Measurements from ENCODE around the gene ATXN7L2. TPM values are rescaled to one million over a fixed set of nuclear protein-coding genes. Genes with fewer than 3 reads are reported as not detected.

ATXN7L2 gene
- total and polyA plus RNA-seq, 4 donors = 0.61 to 1.7 (median 1.3) TPM

- no peaks in the 10 kb centered on the region for H3K36me3 ChIP-seq (ENCODE audit: control insufficient read depth in 4 of 4, insufficient read depth in 3 of 4, low read depth in 1 of 4, low read length in 3 of 4)
- TF ChIP-seq RAD21 (IDR thresholded peaks at IDR 0.05) = no peak
- no peak for TF ChIP-seq MAX (IDR thresholded peaks at IDR 0.05)
- TF ChIP-seq NR2F2 (IDR thresholded peaks at IDR 0.05) = no peak
- TF ChIP-seq GABPA (IDR thresholded peaks at IDR 0.05 in 1 of 2, conservative IDR thresholded peaks at IDR 0.05 in 1 of 2) = no peak
- TF ChIP-seq ATF3 (IDR thresholded peaks at IDR 0.05) = no peak
- no peak for TF ChIP-seq REST (IDR thresholded peaks at IDR 0.05)
- TF ChIP-seq RXRA (IDR thresholded peaks at IDR 0.05) = no peak
- no peak for TF ChIP-seq TAF1 (conservative IDR thresholded peaks at IDR 0.05)
- TF ChIP-seq SP1 (IDR thresholded peaks at IDR 0.05) = no peak
- no peak for TF ChIP-seq FOXA2 (IDR thresholded peaks at IDR 0.05)
- TF ChIP-seq YY1 (IDR thresholded peaks at IDR 0.05) = no peak
- TF ChIP-seq HNF4G (IDR thresholded peaks at IDR 0.05) = no peak
- no peak for TF ChIP-seq JUND (IDR thresholded peaks at IDR 0.05)
- no peak for TF ChIP-seq EGR1 (IDR thresholded peaks at IDR 0.05; ENCODE audit: low read depth in 2 of 2)
- TF ChIP-seq HNF4A (conservative IDR thresholded peaks at IDR 0.05) = no peak
- no peak for TF ChIP-seq FOXA1 (IDR thresholded peaks at IDR 0.05)
- TF ChIP-seq ZBTB33 (IDR thresholded peaks at IDR 0.05) = no peak
- TF ChIP-seq CTCF (IDR thresholded peaks at IDR 0.05; ENCODE audit: low read depth, low read length, missing input control) = no peak
- H3K27ac ChIP-seq (ENCODE audit: low read depth in 1 of 2, low read length in 2 of 2) = no peak overlapping the region
- H3K4me1 ChIP-seq (ENCODE audit: control insufficient read depth in 4 of 4, insufficient read depth in 4 of 4, low read length in 3 of 4) = no peaks in the 10 kb centered on the region
- no peak for DNase-seq (ENCODE audit: low spot score)
- WGBS = 78% methylated on average over 1 of the region's 1 CpG
- no peak overlapping the region for H3K4me3 ChIP-seq (ENCODE audit: low read depth in 1 of 3, low read length in 3 of 3)
- no peaks in the 10 kb centered on the region for H3K27me3 ChIP-seq (ENCODE audit: control insufficient read depth in 4 of 4, insufficient read depth in 4 of 4, low read length in 3 of 4)
- no peak overlapping the region for H3K9ac ChIP-seq (ENCODE audit: low read depth in 1 of 2, low read length in 2 of 2)
- H3K9me3 ChIP-seq (ENCODE audit: control insufficient read depth in 4 of 4, low read length in 3 of 4) = no peaks in the 10 kb centered on the region
Observed at GRCh38 chr1:109434484-109434883, 49.2 kb upstream of the ATXN7L2 start.

All from liver (tissue), 9 donors.